ENCODE data around the gene HERC4.
"Not testable (repeated sequence)": the region's sequence is repeated elsewhere in the genome, so short reads cannot be mapped to it uniquely, and the experiment has no call there.

Gene HERC4

GRCh38 chr10:68087685-68088401 is 12.8 kb upstream of the HERC4 start:
- peak overlapping the region; percentile 13 for H3K4me3 ChIP-seq (ENCODE audit: low read length)
- no peak overlapping the region for H3K27ac ChIP-seq (ENCODE audit: low read length)
- no peaks in the 10 kb centered on the region for H3K36me3 ChIP-seq (ENCODE audit: control insufficient read depth, low read depth, low read length)
- H3K9me3 ChIP-seq (ENCODE audit: control insufficient read depth, low read depth, low read length), result no peaks in the 10 kb centered on the region
- H3K9ac ChIP-seq (ENCODE audit: low read length), result no peak overlapping the region
- H3K4me1 ChIP-seq (ENCODE audit: control insufficient read depth, low read depth, low read length), result peaks cover 16% of the 10 kb centered on the region
- H3K27me3 ChIP-seq (ENCODE audit: control insufficient read depth, insufficient read depth, low read length), result no peaks in the 10 kb centered on the region

DNA sequence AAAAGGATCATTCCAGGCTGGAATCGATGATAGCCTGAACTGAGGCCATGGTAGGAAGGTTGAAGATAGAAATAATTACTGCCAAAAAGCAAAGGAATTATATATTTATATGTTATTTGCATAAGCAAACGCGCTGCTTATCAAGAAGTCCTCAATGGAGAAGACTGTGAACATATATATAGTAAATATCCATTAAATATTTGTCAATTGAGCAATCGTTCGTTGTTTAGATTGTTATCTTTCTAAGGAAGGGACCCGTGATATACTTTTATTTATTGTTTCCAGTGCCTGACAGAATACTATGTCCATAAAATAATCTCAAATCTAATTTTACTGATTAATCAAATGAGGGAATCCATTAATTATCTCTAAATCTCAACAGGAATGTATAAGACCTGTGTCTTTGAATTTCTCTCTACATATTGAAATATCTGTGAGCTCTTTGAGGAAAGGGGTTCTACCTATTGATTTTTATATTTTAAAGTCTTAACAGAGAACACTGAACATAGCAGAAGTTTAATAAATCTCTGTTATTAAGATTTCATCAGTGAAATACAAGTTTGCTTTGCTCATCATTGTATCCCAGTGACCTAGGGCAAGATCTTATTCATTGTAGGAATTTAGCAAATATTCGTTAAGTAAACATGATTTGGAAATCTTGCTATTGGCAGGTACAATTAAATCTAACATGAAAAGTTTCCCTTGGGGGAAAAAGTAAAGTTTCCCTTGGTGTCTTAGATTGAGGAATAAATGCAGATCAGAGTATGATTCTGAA is 12.0 kb upstream of the HERC4 start:
- Histone ChIP-seq H3K36me3 (ENCODE audit: control insufficient read depth, low read depth, low read length) (no peaks in the 10 kb centered on the region), H3K27ac (ENCODE audit: low read length) (no peak overlapping the region), H3K9ac (ENCODE audit: low read length) (no peak overlapping the region), H3K27me3 (ENCODE audit: control insufficient read depth, insufficient read depth, low read length) (no peaks in the 10 kb centered on the region), H3K9me3 (ENCODE audit: control insufficient read depth, low read depth, low read length) (no peaks in the 10 kb centered on the region), H3K4me1 (ENCODE audit: control insufficient read depth, low read depth, low read length) (peaks cover 16% of the 10 kb centered on the region), H3K4me3 (ENCODE audit: low read length) (no peak overlapping the region)

- no peak overlapping the region for H3K4me3 ChIP-seq (ENCODE audit: low read length)
- no peak overlapping the region for H3K9ac ChIP-seq (ENCODE audit: low read length)
- no peaks in the 10 kb centered on the region for H3K9me3 ChIP-seq (ENCODE audit: control insufficient read depth, low read depth, low read length)
- H3K36me3 ChIP-seq (ENCODE audit: control insufficient read depth, low read depth, low read length), result no peaks in the 10 kb centered on the region
- H3K27me3 ChIP-seq (ENCODE audit: control insufficient read depth, insufficient read depth, low read length), result no peaks in the 10 kb centered on the region
- H3K4me1 ChIP-seq (ENCODE audit: control insufficient read depth, low read depth, low read length), result peaks cover 20% of the 10 kb centered on the region
- H3K27ac ChIP-seq (ENCODE audit: low read length), result no peak overlapping the region
These were observed 10.9 kb upstream of the HERC4 start for GRCh38 chr10:68086011-68086410.

GRCh38 chr10:68084469-68084868 is 9.4 kb upstream of the HERC4 start:
- H3K4me3 ChIP-seq (ENCODE audit: low read length), result no peak overlapping the region
- H3K9ac ChIP-seq (ENCODE audit: low read length), result no peak overlapping the region
- no peaks in the 10 kb centered on the region for H3K36me3 ChIP-seq (ENCODE audit: control insufficient read depth, low read depth, low read length)
- H3K4me1 ChIP-seq (ENCODE audit: control insufficient read depth, low read depth, low read length), result peaks cover 20% of the 10 kb centered on the region
- H3K27me3 ChIP-seq (ENCODE audit: control insufficient read depth, insufficient read depth, low read length), result no peaks in the 10 kb centered on the region
- no peak overlapping the region for H3K27ac ChIP-seq (ENCODE audit: low read length)
- no peaks in the 10 kb centered on the region for H3K9me3 ChIP-seq (ENCODE audit: control insufficient read depth, low read depth, low read length)

DNA sequence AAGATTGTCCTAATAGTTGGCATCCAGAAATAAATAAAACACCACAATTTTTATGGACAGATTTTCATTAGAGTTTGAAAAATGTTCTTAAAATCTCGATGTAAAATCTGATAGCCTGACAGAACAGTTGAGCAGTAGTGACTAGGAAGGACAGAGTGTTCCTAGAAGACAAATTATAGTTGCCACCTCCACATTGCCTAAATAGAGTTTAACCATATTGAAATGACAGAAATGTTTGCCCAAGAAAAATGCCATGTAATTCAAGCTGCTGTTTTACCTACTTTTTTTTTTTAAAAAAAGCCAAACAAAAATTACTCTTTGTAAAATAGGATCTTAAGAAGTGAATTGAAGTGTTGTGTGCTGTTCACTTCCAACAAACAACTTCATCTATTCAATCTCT is 8.9 kb upstream of the HERC4 start:
- H3K27ac ChIP-seq (ENCODE audit: low read length), result no peak overlapping the region
- no peaks in the 10 kb centered on the region for H3K9me3 ChIP-seq (ENCODE audit: control insufficient read depth, low read depth, low read length)
- no peak overlapping the region for H3K4me3 ChIP-seq (ENCODE audit: low read length)
- H3K9ac ChIP-seq (ENCODE audit: low read length), result no peak overlapping the region
- peaks cover 20% of the 10 kb centered on the region for H3K4me1 ChIP-seq (ENCODE audit: control insufficient read depth, low read depth, low read length)
- no peaks in the 10 kb centered on the region for H3K27me3 ChIP-seq (ENCODE audit: control insufficient read depth, insufficient read depth, low read length)
- H3K36me3 ChIP-seq (ENCODE audit: control insufficient read depth, low read depth, low read length), result no peaks in the 10 kb centered on the region

DNA sequence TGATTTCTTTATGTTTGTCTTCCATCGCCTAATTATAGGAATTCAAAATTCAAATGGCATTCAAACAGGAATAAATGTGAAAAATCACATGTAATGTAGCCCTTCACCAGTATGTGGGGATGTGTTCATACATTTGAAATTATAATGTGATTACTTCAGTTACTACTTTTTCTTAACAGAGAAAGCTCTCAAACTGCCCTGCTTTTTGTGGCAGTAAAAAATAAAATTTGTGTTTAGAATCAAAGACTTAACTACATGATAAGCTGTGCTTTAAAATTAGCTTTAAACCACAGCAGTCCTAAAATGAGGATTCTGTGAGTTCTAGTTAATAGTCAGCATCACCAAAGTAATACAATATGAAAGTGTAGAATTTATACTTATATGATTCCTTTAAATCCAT is 7.8 kb upstream of the HERC4 start:
- Histone ChIP-seq H3K9me3 (ENCODE audit: control insufficient read depth, low read depth, low read length) (no peaks in the 10 kb centered on the region), H3K9ac (ENCODE audit: low read length) (no peak overlapping the region), H3K4me3 (ENCODE audit: low read length) (no peak overlapping the region), H3K27me3 (ENCODE audit: control insufficient read depth, insufficient read depth, low read length) (no peaks in the 10 kb centered on the region), H3K36me3 (ENCODE audit: control insufficient read depth, low read depth, low read length) (no peaks in the 10 kb centered on the region), H3K4me1 (ENCODE audit: control insufficient read depth, low read depth, low read length) (peaks cover 12% of the 10 kb centered on the region), H3K27ac (ENCODE audit: low read length) (no peak overlapping the region)

- Histone ChIP-seq H3K4me1 (ENCODE audit: control insufficient read depth, low read depth, low read length) (peaks cover 4% of the 10 kb centered on the region), H3K27ac (ENCODE audit: low read length) (no peak overlapping the region), H3K9ac (ENCODE audit: low read length) (no peak overlapping the region), H3K36me3 (ENCODE audit: control insufficient read depth, low read depth, low read length) (no peaks in the 10 kb centered on the region), H3K27me3 (ENCODE audit: control insufficient read depth, insufficient read depth, low read length) (no peaks in the 10 kb centered on the region), H3K9me3 (ENCODE audit: control insufficient read depth, low read depth, low read length) (no peaks in the 10 kb centered on the region), H3K4me3 (ENCODE audit: low read length) (no peak overlapping the region)
These were observed 6.8 kb upstream of the HERC4 start for GRCh38 chr10:68081916-68082315.

DNA sequence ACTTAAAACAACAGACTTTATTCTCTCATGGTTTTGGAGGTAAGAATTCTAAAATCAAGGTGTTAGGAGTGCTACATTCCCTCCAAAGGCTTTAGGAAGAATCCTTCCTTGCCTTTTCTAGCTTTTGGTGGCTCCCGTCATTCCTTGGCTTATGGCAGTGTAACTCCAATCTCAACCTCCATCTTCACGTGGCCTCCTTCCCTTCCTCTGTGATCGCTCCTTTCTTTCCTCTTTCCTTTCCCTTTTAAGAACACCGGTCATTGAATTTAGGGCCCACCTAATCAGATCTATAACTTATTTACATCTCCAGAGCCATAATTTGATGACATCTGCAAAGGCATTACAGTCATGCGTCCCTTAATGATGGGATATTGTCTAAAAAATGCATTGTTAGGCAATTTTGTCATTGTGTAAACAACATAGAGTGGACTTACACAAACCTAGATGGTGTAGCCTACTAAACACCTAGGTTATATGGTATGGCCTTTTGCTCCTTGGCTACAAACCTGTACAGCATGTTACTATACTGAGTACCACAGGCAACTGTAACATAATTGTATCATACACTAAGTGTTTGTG is 5.9 kb upstream of the HERC4 start:
- Histone ChIP-seq H3K9me3 (ENCODE audit: control insufficient read depth, low read depth, low read length) (no peaks in the 10 kb centered on the region), H3K36me3 (ENCODE audit: control insufficient read depth, low read depth, low read length) (no peaks in the 10 kb centered on the region), H3K27me3 (ENCODE audit: control insufficient read depth, insufficient read depth, low read length) (no peaks in the 10 kb centered on the region), H3K4me3 (ENCODE audit: low read length) (no peak overlapping the region), H3K4me1 (ENCODE audit: control insufficient read depth, low read depth, low read length) (peaks cover 4% of the 10 kb centered on the region), H3K9ac (ENCODE audit: low read length) (no peak overlapping the region), H3K27ac (ENCODE audit: low read length) (no peak overlapping the region)

DNA sequence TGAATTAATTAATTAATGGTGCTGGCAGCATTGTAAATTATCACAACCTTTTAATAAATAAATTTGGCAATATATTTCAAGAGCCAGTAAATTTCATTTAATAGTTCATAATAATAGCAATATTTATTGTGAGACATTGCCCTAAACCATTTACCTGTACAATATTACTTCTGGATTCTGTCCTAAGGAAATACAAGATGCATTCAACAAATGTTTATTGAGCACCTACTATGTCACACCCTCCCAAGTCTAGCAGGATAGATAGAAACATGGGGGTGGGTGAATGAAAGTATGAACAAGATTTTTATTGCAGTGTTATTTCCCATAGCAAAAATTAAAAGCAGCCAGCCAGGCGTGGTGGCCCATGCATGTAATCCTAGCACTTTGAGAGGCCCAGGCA is 4.4 kb upstream of the HERC4 start:
- H3K4me3 ChIP-seq (ENCODE audit: low read length), result no peak overlapping the region

DNA sequence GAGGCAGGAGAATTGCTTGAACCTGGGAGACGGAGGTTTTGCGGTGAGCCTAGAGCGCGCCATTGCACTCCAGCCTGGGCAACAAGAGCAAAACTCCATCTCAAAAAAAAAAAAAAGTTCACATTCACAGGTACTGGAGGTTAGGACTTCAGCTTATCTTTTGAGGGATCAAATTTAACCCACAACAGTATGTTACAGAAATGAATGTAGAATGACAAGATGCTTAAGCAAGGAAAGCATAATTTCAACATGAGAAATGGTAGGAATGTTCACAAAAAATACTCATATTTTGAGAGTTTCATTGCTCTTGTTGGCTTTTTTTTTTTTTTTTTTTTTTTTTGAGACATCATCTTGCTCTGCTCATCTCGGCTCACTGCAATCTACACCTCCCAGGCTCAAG is 1.9 kb upstream of the HERC4 start:
- no peak overlapping the region for H3K27ac ChIP-seq (ENCODE audit: low read length)
- no peak overlapping the region for H3K9ac ChIP-seq (ENCODE audit: low read length)
- H3K4me1 ChIP-seq (ENCODE audit: control insufficient read depth, low read depth, low read length), result peaks cover 17% of the 10 kb centered on the region
- H3K9me3 ChIP-seq (ENCODE audit: control insufficient read depth, low read depth, low read length), result no peaks in the 10 kb centered on the region
- H3K36me3 ChIP-seq (ENCODE audit: control insufficient read depth, low read depth, low read length), result no peaks in the 10 kb centered on the region
- no peaks in the 10 kb centered on the region for H3K27me3 ChIP-seq (ENCODE audit: control insufficient read depth, insufficient read depth, low read length)
- H3K4me3 ChIP-seq (ENCODE audit: low read length), result no peak overlapping the region

More for the DNA sequence above, 4.4 kb upstream of the HERC4 start:
- Histone ChIP-seq H3K27ac (ENCODE audit: low read length) (no peak overlapping the region), H3K4me1 (ENCODE audit: control insufficient read depth, low read depth, low read length) (peaks cover 9% of the 10 kb centered on the region), H3K9ac (ENCODE audit: low read length) (no peak overlapping the region), H3K27me3 (ENCODE audit: control insufficient read depth, insufficient read depth, low read length) (no peaks in the 10 kb centered on the region), H3K9me3 (ENCODE audit: control insufficient read depth, low read depth, low read length) (no peaks in the 10 kb centered on the region), H3K36me3 (ENCODE audit: control insufficient read depth, low read depth, low read length) (no peaks in the 10 kb centered on the region)

DNA sequence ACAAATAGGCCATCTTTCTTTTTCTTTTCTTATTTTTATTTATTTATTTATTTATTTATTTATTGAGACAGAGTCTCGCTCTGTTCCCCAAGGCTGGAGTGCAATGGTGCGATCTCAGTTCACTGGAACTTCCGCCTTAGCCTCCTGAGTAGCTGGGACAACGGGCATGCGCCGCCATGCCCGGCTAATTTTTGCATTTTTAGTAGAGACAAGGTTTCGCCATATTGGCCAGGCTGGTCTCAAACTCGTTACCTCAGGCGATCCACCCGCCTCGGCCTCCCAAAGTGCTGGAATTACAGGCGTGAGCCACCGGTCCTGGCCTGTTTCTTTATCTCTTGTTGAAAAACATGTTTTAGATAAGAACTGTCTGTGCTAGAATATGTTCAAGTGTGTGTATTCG is 998 bp upstream of the HERC4 start:
- not testable (repeated sequence) for H3K9ac ChIP-seq (ENCODE audit: low read length); H3K27ac ChIP-seq (ENCODE audit: low read length); H3K27me3 ChIP-seq (ENCODE audit: control insufficient read depth, insufficient read depth, low read length); H3K4me3 ChIP-seq (ENCODE audit: low read length); H3K36me3 ChIP-seq (ENCODE audit: control insufficient read depth, low read depth, low read length); H3K9me3 ChIP-seq (ENCODE audit: control insufficient read depth, low read depth, low read length)
- peaks cover 13% of the 10 kb centered on the region for H3K4me1 ChIP-seq (ENCODE audit: control insufficient read depth, low read depth, low read length)
